ENCODE measurements around the gene ILDR1. TPM values are rescaled to one million over a fixed set of nuclear protein-coding genes. Genes with fewer than 3 reads are reported as not detected.
A peak's percentile ranks its signal among the peaks of the same experiment; 100 is the strongest.

ILDR1 gene
- total RNA-seq = 1 to 10 TPM; 5.3 to 9.8 TPM
- 1 to 10 TPM; 4.1 to 5.6 (median 5.0) TPM for polyA plus RNA-seq (ENCODE audit: insufficient read length in 6 of 6)
- long read RNA-seq, donor 1 = 0 reads
- long read RNA-seq, donor 2, partial matches to known transcripts = 0 of 1 reads
- long read RNA-seq, donor 2, other reads (novel, unspliced or antisense) = 0 of 1 reads
- long read RNA-seq, donor 3, partial matches to known transcripts = 0 of 1 reads
- long read RNA-seq, donor 3, other reads (novel, unspliced or antisense) = 0 of 1 reads
- long read RNA-seq, donor 4, partial matches to known transcripts = 1 of 2 reads
- long read RNA-seq, donor 4, other reads (novel, unspliced or antisense) = 1 of 2 reads
- long read RNA-seq, donor 5 = 0 reads
- long read RNA-seq, donor 6 = 0 reads
- long read RNA-seq, donor 7 = 0 reads
- long read RNA-seq, donor 8, partial matches to known transcripts = 0 of 1 reads
- long read RNA-seq, donor 8, other reads (novel, unspliced or antisense) = 0 of 1 reads
- long read RNA-seq, donor 9 = 0 reads
- long read RNA-seq, donor 10, partial matches to known transcripts = 0 of 1 reads
- long read RNA-seq, donor 10, other reads (novel, unspliced or antisense) = 0 of 1 reads
- long read RNA-seq, donor 11 = 0 reads
- long read RNA-seq, donor 12, partial matches to known transcripts = 0 of 1 reads
- long read RNA-seq, donor 12, other reads (novel, unspliced or antisense) = 0 of 1 reads

DNA sequence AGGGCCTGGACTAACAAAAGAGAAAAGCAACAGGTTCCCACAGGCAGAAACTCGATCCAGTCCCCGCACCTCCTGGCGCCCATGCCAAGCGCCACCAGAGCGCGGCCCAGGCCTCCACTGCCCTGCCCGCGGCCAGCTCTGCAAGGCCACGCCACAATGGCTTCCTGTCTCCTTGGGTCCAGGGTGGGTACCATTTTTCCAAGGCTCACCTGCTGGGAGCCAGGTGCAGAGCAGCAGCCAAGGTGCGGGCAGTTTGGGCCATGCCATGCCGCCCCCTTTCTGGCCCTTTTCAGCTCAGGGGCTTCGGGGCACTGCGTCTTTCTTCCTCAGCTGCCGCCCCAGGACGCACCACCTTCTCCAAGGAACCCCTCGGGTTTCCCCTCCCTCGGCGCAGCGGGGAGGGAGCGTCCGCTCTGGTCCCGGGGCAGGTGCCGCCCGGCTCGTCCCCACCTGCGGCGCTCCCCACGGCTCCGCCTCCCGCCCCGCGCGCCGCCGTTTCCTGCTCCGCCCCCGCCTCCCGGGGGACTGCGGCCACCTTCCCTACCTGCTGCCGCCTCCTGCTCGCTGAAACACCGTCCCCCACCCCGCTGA is at the start of gene ILDR1:
Gene ILDR1, minus strand, starts transcription at position 437 of the 591 bp plus-strand sequence. Its CDS starts 170 bp downstream, at position 267.
- H3K9me3 ChIP-seq = no peaks in the 10 kb centered on the region
- peaks cover 0 to 27% of the 10 kb centered on the region in 2 donors for H3K27me3 ChIP-seq
- DNase-seq (peak; percentile 15 to 90 (median 54)), ATAC-seq (peak; percentile 99)
- TF ChIP-seq, protein P1, sequence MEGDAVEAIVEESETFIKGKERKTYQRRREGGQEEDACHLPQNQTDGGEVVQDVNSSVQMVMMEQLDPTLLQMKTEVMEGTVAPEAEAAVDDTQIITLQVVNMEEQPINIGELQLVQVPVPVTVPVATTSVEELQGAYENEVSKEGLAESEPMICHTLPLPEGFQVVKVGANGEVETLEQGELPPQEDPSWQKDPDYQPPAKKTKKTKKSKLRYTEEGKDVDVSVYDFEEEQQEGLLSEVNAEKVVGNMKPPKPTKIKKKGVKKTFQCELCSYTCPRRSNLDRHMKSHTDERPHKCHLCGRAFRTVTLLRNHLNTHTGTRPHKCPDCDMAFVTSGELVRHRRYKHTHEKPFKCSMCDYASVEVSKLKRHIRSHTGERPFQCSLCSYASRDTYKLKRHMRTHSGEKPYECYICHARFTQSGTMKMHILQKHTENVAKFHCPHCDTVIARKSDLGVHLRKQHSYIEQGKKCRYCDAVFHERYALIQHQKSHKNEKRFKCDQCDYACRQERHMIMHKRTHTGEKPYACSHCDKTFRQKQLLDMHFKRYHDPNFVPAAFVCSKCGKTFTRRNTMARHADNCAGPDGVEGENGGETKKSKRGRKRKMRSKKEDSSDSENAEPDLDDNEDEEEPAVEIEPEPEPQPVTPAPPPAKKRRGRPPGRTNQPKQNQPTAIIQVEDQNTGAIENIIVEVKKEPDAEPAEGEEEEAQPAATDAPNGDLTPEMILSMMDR (IDR thresholded peaks at IDR 0.05) = no peak
- peak within 1 kb of the TSS; percentile 18 to 37 for H3K4me3 ChIP-seq
- peak within 1 kb of the TSS in 1 of 2 donors; percentile 55 for H3K27ac ChIP-seq
- peaks cover 0 to 6% of the 10 kb centered on the region in 2 donors for H3K4me1 ChIP-seq
- no peaks in the 10 kb centered on the region for H3K36me3 ChIP-seq
- intact Hi-C loops (cut with DNase I) = no loop called here

DNA sequence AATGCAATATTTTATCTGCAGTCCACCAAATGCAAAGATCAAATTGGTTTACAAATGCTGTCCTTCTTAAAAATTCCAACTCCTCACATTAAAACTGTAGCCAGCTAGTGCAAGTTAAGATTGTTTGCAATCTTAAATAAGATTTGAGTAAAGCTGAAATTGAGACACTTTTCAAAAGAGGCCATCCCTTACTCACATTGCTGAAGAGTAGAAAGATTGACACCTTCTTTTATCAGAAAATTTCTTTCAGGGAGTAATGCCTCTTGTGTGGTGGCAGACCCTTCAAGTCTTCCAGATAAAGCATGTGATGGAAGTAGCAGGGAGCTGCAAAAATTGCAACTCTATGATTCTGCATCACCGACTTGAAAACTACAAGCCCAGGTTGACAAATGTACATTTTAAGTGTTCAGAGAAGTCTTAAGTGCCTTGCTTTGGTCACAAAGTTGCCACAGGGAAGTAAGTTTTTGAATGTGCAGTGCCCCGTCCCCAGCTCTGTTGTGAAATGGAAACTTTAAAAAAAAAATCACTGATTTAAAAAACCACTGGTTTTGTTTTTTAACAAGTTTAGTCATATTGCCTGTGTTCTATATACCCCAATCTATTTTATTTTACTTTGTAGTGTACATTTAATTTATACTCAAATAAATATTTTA is 45.7 kb upstream of the ILDR1 start:
- peak; percentile 30 for ATAC-seq
- Histone ChIP-seq H3K4me3 (no peak overlapping the region), H3K27ac (no peak overlapping the region), H3K27me3 (no peaks in the 10 kb centered on the region), H3K36me3 (no peaks in the 10 kb centered on the region), H3K9me3 (no peaks in the 10 kb centered on the region), H3K4me1 (peaks cover 0 to 21% of the 10 kb centered on the region in 2 donors)
- TF ChIP-seq, protein P1 (IDR thresholded peaks at IDR 0.05) = no peak
- intact Hi-C loops (cut with DNase I) = no loop called here
- no peak for DNase-seq

DNA sequence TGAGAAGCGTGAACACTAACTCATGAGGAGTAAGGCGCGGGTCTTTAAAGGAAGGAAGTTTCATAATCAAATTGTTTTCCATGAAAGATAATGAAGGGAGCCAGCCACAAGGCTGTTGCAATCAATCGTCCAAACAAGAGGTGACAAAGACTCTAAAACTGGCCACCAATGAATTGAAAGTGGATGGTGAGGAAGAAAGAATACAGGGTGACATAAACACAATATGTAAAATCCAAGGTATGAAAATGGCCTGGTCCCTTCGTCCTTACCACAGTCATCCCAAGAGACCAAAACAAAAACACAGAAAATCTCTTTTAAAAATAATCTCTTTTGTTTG is 45.1 kb upstream of the ILDR1 start:
- intact Hi-C loops (cut with DNase I) = no loop called here

DNA sequence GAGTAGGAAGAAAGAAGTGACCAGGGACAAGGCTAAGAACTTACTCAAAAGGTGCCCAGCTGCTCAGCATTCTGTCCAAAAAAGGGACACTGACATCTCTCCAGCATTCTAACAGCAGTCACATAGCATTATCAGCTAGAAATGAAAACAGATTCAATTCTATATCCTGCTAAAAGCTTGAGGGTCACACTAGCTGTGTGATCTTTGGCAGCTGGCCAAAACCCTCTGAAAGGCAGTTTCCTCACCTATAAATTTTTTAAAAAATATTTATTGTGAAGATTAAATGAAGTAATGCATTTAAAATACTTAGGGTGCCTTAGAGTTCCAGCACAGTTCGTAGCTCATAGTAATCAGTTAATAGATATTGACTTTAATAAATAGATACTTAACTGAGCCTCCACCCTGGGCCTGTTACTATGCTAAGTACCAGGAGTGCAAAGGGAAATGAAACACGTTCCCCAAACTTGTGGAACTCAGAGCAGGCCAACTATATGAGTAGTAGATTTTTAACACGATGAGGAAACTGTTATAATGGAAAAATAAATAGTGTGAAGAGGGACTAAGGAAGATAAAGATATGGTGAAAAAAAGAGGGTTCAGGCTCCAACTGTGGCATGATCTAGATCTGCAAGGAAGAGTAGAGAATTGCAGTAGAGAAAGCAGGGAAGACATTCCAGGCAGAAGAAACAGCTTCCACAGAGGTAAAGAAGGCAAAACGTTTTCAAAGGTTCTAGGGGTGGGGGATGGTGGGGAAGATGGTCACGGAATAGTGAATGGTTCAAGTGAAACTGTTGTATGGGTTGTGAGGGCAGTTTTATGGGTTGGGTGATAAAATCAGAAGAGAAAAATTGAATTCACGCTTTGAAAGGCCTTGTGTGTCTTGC is 44.5 kb upstream of the ILDR1 start:
- Histone ChIP-seq H3K27me3 (no peaks in the 10 kb centered on the region), H3K27ac (peak overlapping the region in 1 of 2 donors; percentile 29), H3K36me3 (no peaks in the 10 kb centered on the region), H3K9me3 (no peaks in the 10 kb centered on the region), H3K4me1 (peaks cover 0 to 21% of the 10 kb centered on the region in 2 donors), H3K4me3 (no peak overlapping the region)
- TF ChIP-seq, protein P1 (IDR thresholded peaks at IDR 0.05) = no peak
- intact Hi-C loops (cut with DNase I) = no loop called here
- ATAC-seq = peak; percentile 30
- DNase-seq = no peak

More for the DNA sequence above, 45.1 kb upstream of the ILDR1 start:
- DNase-seq (no peak), ATAC-seq (peak; percentile 49)
- H3K27ac ChIP-seq = peak overlapping the region in 1 of 2 donors; percentile 29
- H3K27me3 ChIP-seq = no peaks in the 10 kb centered on the region
- peaks cover 0 to 21% of the 10 kb centered on the region in 2 donors for H3K4me1 ChIP-seq
- H3K4me3 ChIP-seq = no peak overlapping the region
- TF ChIP-seq, protein P1 (IDR thresholded peaks at IDR 0.05) = no peak
- no peaks in the 10 kb centered on the region for H3K36me3 ChIP-seq
- H3K9me3 ChIP-seq = no peaks in the 10 kb centered on the region
